Activated T-cell treated with anti-CD3 and anti-CD28 coated beads for 48 hours (primary cell): ENCODE results near the gene IL10.

Experiments
- DNase-seq: peaks from one replicate; pipeline ENCODE4 v3.0.0-alpha.2; 2020; ENCODE audit warnings: low read depth

IL10 gene

DNA sequence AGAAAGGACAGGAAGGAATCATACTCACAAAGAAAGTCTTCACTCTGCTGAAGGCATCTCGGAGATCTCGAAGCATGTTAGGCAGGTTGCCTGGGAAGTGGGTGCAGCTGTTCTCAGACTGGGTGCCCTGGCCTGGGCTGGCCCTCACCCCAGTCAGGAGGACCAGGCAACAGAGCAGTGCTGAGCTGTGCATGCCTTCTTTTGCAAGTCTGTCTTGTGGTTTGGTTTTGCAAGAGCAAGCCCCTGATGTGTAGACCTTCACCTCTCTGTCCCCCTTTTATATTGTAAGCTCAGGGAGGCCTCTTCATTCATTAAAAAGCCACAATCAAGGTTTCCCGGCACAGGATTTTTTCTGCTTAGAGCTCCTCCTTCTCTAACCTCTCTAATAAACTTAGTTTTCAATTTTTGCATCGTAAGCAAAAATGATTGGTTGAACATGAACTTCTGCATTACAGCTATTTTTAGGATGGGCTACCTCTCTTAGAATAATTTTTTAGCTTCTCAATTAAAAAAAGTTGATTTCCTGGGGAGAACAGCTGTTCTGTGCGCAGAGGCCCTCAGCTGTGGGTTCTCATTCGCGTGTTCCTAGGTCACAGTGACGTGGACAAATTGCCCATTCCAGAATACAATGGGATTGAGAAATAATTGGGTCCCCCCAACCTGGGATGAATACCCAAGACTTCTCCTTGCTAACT is at the start of gene IL10:
Gene IL10 (minus strand): TSS at position 252 of the 695 bp plus-strand sequence. CDS start 59 bp downstream, at position 193.
- DNase-seq = no peak

- no peak for DNase-seq
These were observed 49.2 kb upstream of the IL10 start for GRCh38 chr1:206821493-206821892.

- DNase-seq = no peak
These were observed 44.3 kb upstream of the IL10 start for GRCh38 chr1:206816390-206817287.

DNA sequence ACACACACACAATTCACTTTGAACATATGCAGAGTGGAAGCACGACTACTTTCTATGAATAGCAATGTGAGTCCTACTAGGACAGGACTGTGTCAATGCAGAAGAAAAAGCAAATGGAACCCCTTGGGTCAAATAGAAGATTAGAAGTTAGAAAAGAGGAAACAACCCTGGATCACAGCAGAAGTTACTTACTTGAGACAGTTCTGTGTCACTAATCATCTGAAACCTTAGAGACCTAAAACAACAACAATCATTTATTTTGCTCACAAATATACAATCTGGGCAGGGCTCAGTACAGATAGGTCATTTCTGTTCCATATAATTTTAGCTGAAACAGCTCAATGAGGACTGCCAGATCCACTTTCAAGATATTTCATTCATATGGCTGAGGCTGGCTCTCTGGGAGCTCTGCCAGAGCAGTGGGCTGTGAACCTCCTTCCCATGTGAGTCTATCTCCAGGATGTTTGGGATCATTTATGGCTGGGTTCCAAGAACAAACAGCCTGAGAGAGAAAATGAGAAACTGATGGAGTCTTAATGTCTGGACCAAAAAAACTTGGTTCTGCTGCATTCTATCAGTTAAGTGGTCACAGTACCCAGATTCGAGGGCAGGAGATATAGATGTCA is 42.5 kb upstream of the IL10 start:
- DNase-seq = no peak

GRCh38 chr1:206812471-206812870 is 40.2 kb upstream of the IL10 start:
- DNase-seq = no peak

DNA sequence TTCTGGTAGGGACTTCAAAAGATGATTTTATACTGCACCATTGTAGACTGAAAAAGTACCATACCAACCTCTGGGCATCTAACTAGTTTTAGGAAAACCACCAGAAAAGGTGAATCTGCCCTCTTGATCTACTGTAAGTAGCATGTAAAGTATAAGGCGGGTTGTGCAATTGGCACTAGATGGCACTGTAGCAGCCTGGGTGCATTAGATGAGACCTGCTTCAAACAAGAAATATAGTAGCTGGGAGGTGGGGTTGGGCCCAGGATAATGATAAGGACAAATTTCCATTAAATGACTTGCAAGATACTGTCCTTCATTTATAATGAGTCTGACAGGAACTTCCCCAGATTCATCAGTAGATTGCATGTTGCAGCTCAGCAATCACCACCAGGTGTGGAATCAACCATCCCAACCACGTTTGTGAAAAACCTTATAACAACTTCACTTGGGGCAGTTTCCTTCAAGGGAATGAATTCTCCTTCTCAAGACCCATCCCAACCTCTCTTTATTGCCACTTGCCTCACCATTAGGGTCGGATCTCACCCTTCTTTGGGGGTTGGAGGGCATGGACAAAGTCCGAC is 37.3 kb upstream of the IL10 start:
- no peak for DNase-seq

DNA sequence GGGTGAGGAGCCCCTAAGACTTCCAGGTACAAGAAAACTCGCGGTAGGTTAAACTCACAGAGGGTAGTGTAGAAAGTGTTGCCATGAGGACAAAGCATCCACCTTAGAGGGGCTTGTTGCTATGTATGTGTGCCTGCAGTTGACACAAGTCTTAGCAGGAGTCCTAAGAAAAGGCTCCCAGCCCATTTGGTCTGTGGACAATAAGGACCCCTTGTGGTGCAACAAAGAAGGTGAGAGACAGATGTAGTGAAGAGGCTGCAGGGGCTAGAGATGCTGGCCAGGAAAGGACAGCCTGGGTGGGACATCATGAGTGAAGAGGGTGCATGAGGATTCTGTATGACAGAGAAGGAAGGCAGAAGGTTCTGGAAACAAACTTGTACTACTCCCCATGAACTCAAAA is 36.3 kb upstream of the IL10 start:
- DNase-seq = no peak

DNA sequence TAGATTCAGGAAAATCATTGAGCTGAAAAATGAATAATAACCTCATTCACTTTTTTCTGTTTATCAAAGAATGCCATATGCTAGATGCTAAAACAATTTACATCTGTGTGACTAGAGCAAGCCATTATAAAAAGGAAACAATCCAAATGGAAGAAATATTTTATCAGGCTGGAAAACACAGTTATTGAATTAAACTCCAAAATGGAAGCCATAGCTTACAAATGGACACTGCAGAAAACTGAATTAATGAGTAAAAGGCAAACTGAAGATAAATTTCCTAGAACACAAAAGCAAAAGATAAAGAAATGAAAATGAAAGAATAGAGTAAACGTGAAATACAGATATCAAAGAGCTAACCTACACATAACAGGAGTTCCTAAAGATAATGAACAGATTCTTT is 33.1 kb upstream of the IL10 start:
- no peak for DNase-seq

- DNase-seq = no peak
These were observed 32.0 kb upstream of the IL10 start for GRCh38 chr1:206804156-206804737.

GRCh38 chr1:206803221-206803730 is 31.0 kb upstream of the IL10 start:
- DNase-seq = peak; percentile 58

DNA sequence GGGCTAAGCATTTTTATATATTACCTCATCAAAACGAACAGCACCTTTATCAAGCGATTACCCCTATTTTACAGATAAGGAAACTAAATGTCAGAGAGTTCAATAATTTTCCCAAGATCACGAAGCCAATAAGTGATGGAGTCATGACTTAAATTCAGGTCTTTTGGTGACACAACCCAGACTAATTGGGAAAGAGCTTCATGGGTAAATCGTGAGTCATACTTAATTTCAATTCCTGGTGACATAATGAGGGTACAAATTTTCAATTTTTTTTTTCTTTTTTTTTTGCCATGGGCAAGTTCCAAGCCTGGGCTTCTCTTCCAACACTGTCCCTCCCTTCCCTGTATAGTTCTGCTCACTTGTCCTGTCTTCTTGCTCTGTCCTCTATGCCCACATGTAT is 30.1 kb upstream of the IL10 start:
- no peak for DNase-seq

DNA sequence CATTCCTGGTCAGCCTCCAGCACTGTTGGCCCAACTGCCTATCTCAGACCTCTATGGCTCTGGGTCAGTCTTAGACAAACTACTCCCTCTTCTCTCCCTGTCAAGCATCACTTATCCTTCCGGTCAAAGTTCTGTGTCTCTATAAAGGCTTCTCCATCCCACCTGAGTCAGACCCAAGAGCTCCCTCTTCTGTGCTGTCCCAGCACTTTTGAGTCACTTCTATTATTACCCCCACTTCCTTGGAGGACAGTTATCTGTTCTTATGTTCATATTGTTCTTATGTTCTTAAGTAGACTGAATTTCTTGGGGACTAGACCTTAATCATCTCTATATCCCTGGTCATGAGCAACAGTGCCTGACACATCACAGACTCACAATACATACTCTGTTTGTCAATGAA is 29.2 kb upstream of the IL10 start:
- no peak for DNase-seq

DNA sequence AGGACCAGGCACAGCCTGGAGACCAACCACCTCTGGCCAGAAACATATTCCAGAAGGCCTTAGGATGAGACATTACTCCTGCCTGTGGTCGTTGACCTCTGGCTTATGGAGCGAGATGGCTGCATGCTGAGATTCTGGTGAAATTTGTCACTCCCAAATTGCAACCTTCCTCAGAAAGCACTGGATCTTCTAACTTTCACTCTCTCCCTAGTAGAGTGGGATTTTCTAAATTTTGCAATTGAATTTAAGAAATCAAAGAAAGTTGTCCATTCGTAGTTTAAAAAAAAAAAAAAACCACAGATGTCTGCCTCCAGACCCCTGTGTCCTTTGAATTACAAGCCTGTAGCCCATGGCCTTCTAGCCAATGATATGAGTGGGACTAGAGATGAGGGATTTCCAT is 28.6 kb upstream of the IL10 start:
- DNase-seq = no peak

DNA sequence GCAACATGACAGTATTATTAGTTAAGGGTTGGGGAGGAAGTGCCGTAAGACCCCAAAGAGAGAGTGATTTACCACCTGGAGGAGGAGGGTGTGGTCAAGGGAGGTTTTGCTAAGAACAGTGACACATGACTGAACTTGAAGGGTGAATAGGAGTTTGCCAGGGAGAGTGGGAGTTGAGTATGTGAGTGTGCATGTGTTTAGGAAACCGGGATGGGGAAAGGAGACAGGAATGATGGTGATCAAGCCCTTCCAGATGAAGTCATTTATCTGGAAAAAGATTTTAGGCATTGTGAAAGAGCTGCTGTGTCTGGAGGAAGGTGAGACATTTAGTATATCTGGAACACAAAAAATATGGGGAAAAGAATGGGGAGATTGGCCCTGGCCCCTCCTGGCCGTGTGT is 28.1 kb upstream of the IL10 start:
- DNase-seq = no peak

DNA sequence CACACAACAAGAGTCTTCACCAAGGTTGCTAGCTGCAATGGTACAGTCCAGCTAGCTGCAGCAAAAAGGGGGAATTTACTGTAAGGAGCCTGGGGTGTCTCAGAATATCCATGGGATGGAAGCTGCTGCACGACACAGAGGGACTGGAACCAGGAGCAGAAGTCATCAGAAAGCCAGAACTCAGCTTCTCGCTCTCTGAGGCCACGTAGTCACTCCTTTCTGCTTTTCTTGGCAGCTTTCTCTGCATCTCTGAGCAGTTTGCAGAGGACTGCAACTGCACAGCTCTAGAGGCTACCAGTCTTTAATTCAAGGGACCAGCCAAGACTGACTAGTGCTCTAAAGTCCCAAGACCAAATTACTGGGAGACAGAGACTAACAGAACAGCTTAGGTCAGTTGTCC is 27.0 kb upstream of the IL10 start:
- no peak for DNase-seq

- DNase-seq = no peak
These were observed 26.2 kb upstream of the IL10 start for GRCh38 chr1:206798384-206798996.

DNA sequence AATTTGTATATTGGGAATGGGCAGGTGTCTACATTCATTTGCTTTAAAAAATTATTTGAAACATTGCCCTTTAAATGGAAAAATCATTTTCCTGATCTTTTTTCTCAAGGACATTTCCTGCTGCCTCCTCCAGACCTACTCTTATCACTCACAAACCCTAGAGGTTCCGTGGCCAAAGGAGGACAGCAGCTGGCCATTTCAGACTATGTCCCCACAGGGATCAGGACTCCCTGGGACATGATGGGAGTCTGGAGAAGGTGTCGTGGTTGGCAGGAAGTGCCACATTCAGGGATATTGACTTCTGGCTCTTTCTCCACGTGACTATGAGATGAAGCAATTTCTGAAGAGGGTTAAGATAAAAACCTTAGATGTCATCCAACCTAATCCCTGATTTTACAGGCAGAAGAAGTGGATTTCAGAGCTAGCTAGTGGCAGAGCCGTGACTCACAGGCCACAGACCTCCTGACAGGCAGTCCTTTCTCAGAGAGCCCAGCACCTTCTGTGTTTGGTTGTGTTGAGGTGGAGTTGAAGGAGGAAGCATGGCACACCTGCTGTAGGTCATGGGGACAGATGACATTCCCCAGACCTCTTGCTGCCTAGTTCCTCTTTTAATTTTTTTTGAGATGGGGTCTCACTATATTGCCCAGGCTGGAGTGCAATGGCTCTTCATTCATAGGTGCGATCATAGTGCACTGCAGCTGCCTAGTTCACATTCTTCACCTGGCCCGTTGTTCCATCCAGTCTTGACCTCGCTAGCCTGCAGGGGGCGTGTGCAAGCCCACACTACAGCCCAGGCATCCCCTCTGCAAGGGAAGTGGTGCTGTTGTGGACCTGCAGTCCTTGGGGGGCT is 25.5 kb upstream of the IL10 start:
- no peak for DNase-seq

DNA sequence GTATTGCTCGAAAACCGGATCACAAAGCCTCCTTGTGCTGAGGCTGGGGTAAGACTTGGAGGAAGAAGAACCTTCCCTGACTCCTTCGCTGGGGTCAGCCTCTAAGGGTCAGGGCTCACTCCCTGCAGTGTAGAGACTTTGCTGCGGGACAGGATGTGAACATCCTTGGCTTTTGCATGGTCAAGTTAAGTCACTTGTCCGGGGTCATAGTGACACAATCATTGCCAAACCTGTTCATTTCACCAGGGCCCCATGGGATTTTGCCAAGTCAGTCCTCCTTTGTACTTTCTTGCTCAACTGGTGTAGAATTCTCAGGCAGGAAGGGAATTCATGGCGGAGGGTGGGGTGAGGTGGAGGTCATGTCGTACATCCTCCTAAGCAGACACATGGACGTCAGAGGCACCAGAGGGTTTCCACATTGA is 24.7 kb upstream of the IL10 start:
- no peak for DNase-seq

GRCh38 chr1:206796116-206796515 is 23.8 kb upstream of the IL10 start:
- no peak for DNase-seq

DNA sequence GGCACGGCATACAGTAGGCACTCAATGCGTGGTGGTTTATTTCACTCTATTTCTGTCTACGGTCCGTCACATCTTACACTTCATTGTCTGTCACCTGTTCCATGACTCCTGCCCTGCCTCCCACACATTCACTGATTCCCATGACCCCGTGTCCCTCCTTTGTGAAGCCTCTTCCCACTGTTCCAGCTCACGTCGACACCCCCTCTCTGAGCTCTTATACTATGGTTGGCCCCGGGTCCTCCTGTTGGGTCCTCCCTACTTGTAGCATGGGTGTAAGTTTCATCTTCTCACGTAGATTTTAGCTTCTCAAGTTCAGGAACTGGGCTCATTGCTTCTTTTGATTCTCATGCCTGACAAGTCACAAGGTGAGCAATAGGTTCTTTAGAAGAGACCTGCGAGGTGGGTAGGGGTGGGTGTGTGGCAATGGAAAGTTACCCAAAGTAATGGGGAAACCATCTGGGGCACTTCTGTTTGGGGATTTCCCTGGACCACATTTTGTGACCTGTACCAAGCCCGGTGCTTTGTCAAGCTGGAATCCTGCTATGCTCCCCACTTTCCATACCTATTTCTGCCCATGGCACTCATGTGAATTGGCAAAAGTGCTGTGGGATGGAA is 22.1 kb upstream of the IL10 start:
- no peak for DNase-seq
